Body of pancreas (tissue), 4 donors: ENCODE results near the gene SGCD. TPM values are rescaled to one million over a fixed set of nuclear protein-coding genes. Genes with fewer than 3 reads are reported as not detected.

Source experiments
- ATAC-seq: fragments of 150-250 bp; one replicate; pipeline ENCODE4 v1.9.1; 2016
- DNase-seq, 4 donors: peaks; one replicate each; pipeline ENCODE4 v3.0.0-alpha.2; 2019
- H3K27ac ChIP-seq, 4 donors: fragments of 200-600 bp; sonication (generic); 1 replicate in 3 of 4; 2 replicates in 1 of 4; pipeline versions ENCODE4 v1.5.1 to v1.6.1; 2016 to 2019; ENCODE audit warnings: mild to moderate bottlenecking in 1 of 4, mixed read lengths in 1 of 4, moderate library complexity in 1 of 4
- H3K27me3 ChIP-seq, 2 donors: fragments of 200-600 bp; sonication (generic); one replicate each; pipeline ENCODE4 v1.6.0; 2016; ENCODE audit warnings: mild to moderate bottlenecking in 1 of 2
- H3K36me3 ChIP-seq, 2 donors: fragments of 200-600 bp; sonication (generic); replicated peaks in 1 of 2; 2 replicates each; pipeline ENCODE4 v1.5.1; 2016; ENCODE audit warnings: low read depth in 2 of 2; ENCODE audit not compliant: insufficient read depth in 1 of 2
- H3K4me1 ChIP-seq: fragments of 200-600 bp; sonication (generic); one replicate; pipeline ENCODE4 v1.6.0; 2016
- H3K4me3 ChIP-seq, 2 donors: fragments of 200-600 bp; sonication (generic); 1 replicate in 1 of 2; 2 replicates in 1 of 2; pipeline ENCODE4 v1.5.1; 2016 to 2019
- H3K9me3 ChIP-seq, 3 donors: fragments of 200-600 bp; sonication (generic); 1 replicate in 2 of 3; 2 replicates in 1 of 3; pipeline ENCODE4 v1.5.1; 2016
- CTCF ChIP-seq, 7 experiments: fragments of 450-650 bp in 4 of 7; fragments of 200-600 bp in 3 of 7; sonication (generic) in 3 of 7; IDR thresholded peaks; one replicate each; pipeline ENCODE4 v1.5.1; 2016 to 2019; ENCODE audit warnings: antibody characterized with exemption in 7 of 7
- POLR2A ChIP-seq, 3 donors: fragments of 450-650 bp; IDR thresholded peaks; one replicate each; pipeline ENCODE4 v1.6.1; 2016; ENCODE audit warnings: antibody characterized with exemption in 3 of 3, mild to moderate bottlenecking in 2 of 3
- WGBS, 2 donors: methylation state at CpG; one replicate each; pipeline ENCODE4 v1.1.5; 2017; 5-methylcytosine and 5-hydroxymethylcytosine counted together
- intact Hi-C: fragments of 100-400 bp; cut with DNase I; formaldehyde crosslinking; loops from one replicate; pipeline ENCODE4 v1.15.1; 2023
- total RNA-seq, 2 donors: library from RNA; depleted of rRNA; stranded (reverse); fragments of >200 nt; gene quantifications; one replicate each; pipeline ENCODE4 v1.1.0, GENCODE V29; 2016

SGCD gene
- total RNA-seq, 2 donors from 2014 or later, result 0.66 to 2.6 TPM

GRCh38 chr5:156531199-156531598, 204.2 kb downstream of the SGCD start:
- TF ChIP-seq CTCF (IDR thresholded peaks at IDR 0.05) (no peak), POLR2A (IDR thresholded peaks at IDR 0.05) (no peak)
- Histone ChIP-seq H3K9me3 (no peaks in the 10 kb centered on the region), H3K27ac (no peak overlapping the region), H3K4me1 (no peaks in the 10 kb centered on the region), H3K27me3 (no peaks in the 10 kb centered on the region), H3K4me3 (no peak overlapping the region), H3K36me3 (no peaks in the 10 kb centered on the region)
- ATAC-seq, result no peak
- WGBS, 2 donors, result 86 to 89% methylated on average over 2 of the region's 2 CpGs
- intact Hi-C loops, result no loop called here
- DNase-seq, result no peak

GRCh38 chr5:156532921-156533320, 206.0 kb downstream of the SGCD start:
- Histone ChIP-seq H3K27me3 (no peaks in the 10 kb centered on the region), H3K27ac (no peak overlapping the region), H3K4me3 (no peak overlapping the region), H3K9me3 (no peaks in the 10 kb centered on the region), H3K36me3 (no peaks in the 10 kb centered on the region), H3K4me1 (no peaks in the 10 kb centered on the region)
- no peak for DNase-seq
- intact Hi-C loops, result no loop called here
- no peak for TF ChIP-seq CTCF (IDR thresholded peaks at IDR 0.05)
- TF ChIP-seq POLR2A (IDR thresholded peaks at IDR 0.05), result no peak
- ATAC-seq, result no peak
- 47 to 56% methylated on average over 4 of the region's 4 CpGs for WGBS, 2 donors

- TF ChIP-seq CTCF (IDR thresholded peaks at IDR 0.05) (no peak), POLR2A (IDR thresholded peaks at IDR 0.05) (no peak)
- Histone ChIP-seq H3K27ac (no peak overlapping the region), H3K9me3 (no peaks in the 10 kb centered on the region), H3K36me3 (no peaks in the 10 kb centered on the region), H3K4me3 (no peak overlapping the region), H3K27me3 (no peaks in the 10 kb centered on the region), H3K4me1 (no peaks in the 10 kb centered on the region)
- intact Hi-C loops, result no loop called here
- DNase-seq (no peak), ATAC-seq (no peak)
- WGBS, 2 donors, result 55 to 75% methylated on average over 2 of the region's 2 CpGs
Measured at GRCh38 chr5:156534085-156534484, 207.1 kb downstream of the SGCD start.

- 56 to 62% methylated on average over 2 of the region's 2 CpGs for WGBS, 2 donors
- TF ChIP-seq POLR2A (IDR thresholded peaks at IDR 0.05), result no peak
- no peak for TF ChIP-seq CTCF (IDR thresholded peaks at IDR 0.05)
- no peak for ATAC-seq
- intact Hi-C loops, result no loop called here
- no peak for DNase-seq
- no peaks in the 10 kb centered on the region for H3K36me3 ChIP-seq
- no peaks in the 10 kb centered on the region for H3K9me3 ChIP-seq
- H3K27me3 ChIP-seq, result no peaks in the 10 kb centered on the region
- no peak overlapping the region for H3K4me3 ChIP-seq
- H3K27ac ChIP-seq, result no peak overlapping the region
- H3K4me1 ChIP-seq, result no peaks in the 10 kb centered on the region
Measured at GRCh38 chr5:156534906-156535485, 208.0 kb downstream of the SGCD start.

- 26 to 33% methylated on average over 3 of the region's 3 CpGs for WGBS, 2 donors
- Histone ChIP-seq H3K36me3 (no peaks in the 10 kb centered on the region), H3K27ac (no peak overlapping the region), H3K27me3 (no peaks in the 10 kb centered on the region), H3K4me1 (no peaks in the 10 kb centered on the region), H3K9me3 (no peaks in the 10 kb centered on the region), H3K4me3 (no peak overlapping the region)
- no peak for TF ChIP-seq CTCF (IDR thresholded peaks at IDR 0.05)
- TF ChIP-seq POLR2A (IDR thresholded peaks at IDR 0.05), result no peak
- ATAC-seq (no peak), DNase-seq (no peak)
- intact Hi-C loops, result no loop called here
Measured at GRCh38 chr5:156540491-156540890, 213.5 kb downstream of the SGCD start.
